ENCODE measurements around the gene CTNNA3. TPM values are rescaled to one million over a fixed set of nuclear protein-coding genes. Genes with fewer than 3 reads are reported as not detected.

The CTNNA3 gene
- total RNA-seq, 1 experiment from 2014 or later = 0.85 TPM

- no peaks in the 10 kb centered on the region for H3K36me3 ChIP-seq (ENCODE audit: control insufficient read depth, insufficient read depth, low read length)
- H3K9me3 ChIP-seq (ENCODE audit: control insufficient read depth, insufficient read depth, low read depth, low read length) = no peaks in the 10 kb centered on the region
- in situ Hi-C loops (cut with HindIII; ENCODE audit: low pct_unique_long_range_greater_than_20kb, low sequenced_read_pairs) = no loop called here
- no peaks in the 10 kb centered on the region for H3K27me3 ChIP-seq (ENCODE audit: control insufficient read depth, insufficient read depth, low read length)
- no peaks in the 10 kb centered on the region for H3K4me1 ChIP-seq (ENCODE audit: control insufficient read depth, insufficient read depth, low read length)
- intact Hi-C loops (cut with micrococcal nuclease; ENCODE audit: unreplicated experiment) = no loop called here
- no peak for TF ChIP-seq POLR2AphosphoS5 (IDR thresholded peaks at IDR 0.05; ENCODE audit: low read depth, low read length)
- TF ChIP-seq CTCF (IDR thresholded peaks at IDR 0.05) = no peak
- TF ChIP-seq REST (IDR thresholded peaks at IDR 0.05; ENCODE audit: insufficient read depth in 1 of 2, low read depth in 2 of 2, low read length in 1 of 2) = no peak
- no peak for TF ChIP-seq TCF7L2 (IDR thresholded peaks at IDR 0.05; ENCODE audit: low read depth, low read length)
- TF ChIP-seq SIN3A (IDR thresholded peaks at IDR 0.05; ENCODE audit: borderline replicate concordance, insufficient read depth, low read depth, low read length) = no peak
- no TSS peak for BruUV-seq (replicated peaks)
- no peak overlapping the region for H3K4me3 ChIP-seq (ENCODE audit: low read depth in 2 of 2, low read length in 2 of 2)
- DNase-seq (ENCODE audit: low read depth, low spot score) = no peak
- no peak overlapping the region for H3K27ac ChIP-seq (ENCODE audit: low read length)
- ChIA-PET CTCF (no interaction called here), POLR2A (no interaction called here)
- no peak for ATAC-seq
Observed at GRCh38 chr10:66215920-66216319, 1480.1 kb downstream of the CTNNA3 start.

GRCh38 chr10:66214721-66215404 lies 1481.1 kb downstream of the CTNNA3 start:
- no peak for ATAC-seq
- no peaks in the 10 kb centered on the region for H3K9me3 ChIP-seq (ENCODE audit: control insufficient read depth, insufficient read depth, low read depth, low read length)
- in situ Hi-C loops (cut with HindIII; ENCODE audit: low pct_unique_long_range_greater_than_20kb, low sequenced_read_pairs) = no loop called here
- BruUV-seq (replicated peaks) = no TSS peak
- H3K27me3 ChIP-seq (ENCODE audit: control insufficient read depth, insufficient read depth, low read length) = no peaks in the 10 kb centered on the region
- ChIA-PET POLR2A (no interaction called here), CTCF (no interaction called here)
- no peak for TF ChIP-seq POLR2AphosphoS5 (IDR thresholded peaks at IDR 0.05; ENCODE audit: low read depth, low read length)
- no peak for TF ChIP-seq REST (IDR thresholded peaks at IDR 0.05; ENCODE audit: insufficient read depth in 1 of 2, low read depth in 2 of 2, low read length in 1 of 2)
- no peak for TF ChIP-seq SIN3A (IDR thresholded peaks at IDR 0.05; ENCODE audit: borderline replicate concordance, insufficient read depth, low read depth, low read length)
- TF ChIP-seq CTCF (IDR thresholded peaks at IDR 0.05) = peak; percentile 26; the same call in 1 of the 2 replicates
- TF ChIP-seq TCF7L2 (IDR thresholded peaks at IDR 0.05; ENCODE audit: low read depth, low read length) = no peak
- no peak overlapping the region for H3K4me3 ChIP-seq (ENCODE audit: low read depth in 2 of 2, low read length in 2 of 2)
- H3K36me3 ChIP-seq (ENCODE audit: control insufficient read depth, insufficient read depth, low read length) = no peaks in the 10 kb centered on the region
- no peaks in the 10 kb centered on the region for H3K4me1 ChIP-seq (ENCODE audit: control insufficient read depth, insufficient read depth, low read length)
- no peak overlapping the region for H3K27ac ChIP-seq (ENCODE audit: low read length)
- intact Hi-C loops (cut with micrococcal nuclease; ENCODE audit: unreplicated experiment) = no loop called here
- DNase-seq (ENCODE audit: low read depth, low spot score) = no peak
